Stimulated activated CD8-positive, alpha-beta memory T cell treated with anti-CD3 and anti-CD28 coated beads, Interleukin-7, amount 100 ng/mL, for 1 hour (primary cell): ENCODE measurements around the gene C1QTNF9.
"Not testable (repeated sequence)": the region's sequence is repeated elsewhere in the genome, so short reads cannot be mapped to it uniquely, and the experiment has no call there.

ENCODE experiments used
- DNase-seq, 2 donors: peaks; one replicate each; pipeline ENCODE4 v3.0.0-alpha.2; 2020; ENCODE audit warnings: low read depth in 2 of 2

The C1QTNF9 gene

DNA sequence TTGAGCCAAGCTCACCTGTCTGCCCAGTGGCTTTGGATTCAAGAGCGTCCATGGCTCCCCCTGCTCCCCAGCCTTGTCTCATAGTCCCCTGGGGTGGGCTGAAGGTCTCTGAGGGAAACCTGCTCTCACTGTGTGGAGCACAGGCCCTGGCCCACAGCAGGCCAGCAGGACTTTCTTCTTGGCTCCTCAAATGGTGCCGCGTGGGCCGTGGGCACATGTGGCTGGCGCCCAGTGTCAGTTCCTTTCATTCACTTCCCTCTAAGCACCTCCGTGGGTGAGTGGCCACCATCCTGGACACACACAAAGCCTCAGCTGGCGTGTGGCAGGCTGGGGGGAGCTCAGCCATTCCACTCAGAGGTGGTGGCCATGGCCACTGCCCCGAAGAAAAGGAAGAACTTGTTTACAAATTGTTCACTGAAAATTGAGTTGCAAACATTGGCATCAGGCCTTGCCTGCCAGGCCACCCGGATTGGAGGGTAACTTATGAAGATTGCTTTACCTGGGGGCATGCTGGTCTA lies 53.1 kb downstream of the C1QTNF9 start:
- no peak for DNase-seq

DNA sequence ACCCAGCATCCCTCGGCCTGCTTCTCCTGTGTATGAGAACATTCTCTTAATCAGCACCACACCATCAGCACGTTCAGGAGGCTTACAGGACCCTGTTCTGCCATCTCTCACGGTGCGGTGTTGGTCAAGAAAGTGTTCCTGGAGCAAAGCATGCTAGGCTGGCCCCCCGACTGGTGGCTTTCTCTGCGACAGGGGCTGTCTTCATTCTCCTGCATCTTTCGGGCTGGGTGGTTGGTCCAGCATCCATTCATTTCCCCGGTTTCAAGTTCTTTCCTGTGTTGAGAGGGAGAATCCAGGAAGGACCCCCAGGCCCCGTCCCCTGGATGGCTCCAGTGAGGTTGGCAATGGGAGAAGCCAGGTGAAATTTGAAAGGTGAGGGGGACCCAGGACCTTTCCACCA lies 55.8 kb downstream of the C1QTNF9 start:
- DNase-seq: no peak

DNA sequence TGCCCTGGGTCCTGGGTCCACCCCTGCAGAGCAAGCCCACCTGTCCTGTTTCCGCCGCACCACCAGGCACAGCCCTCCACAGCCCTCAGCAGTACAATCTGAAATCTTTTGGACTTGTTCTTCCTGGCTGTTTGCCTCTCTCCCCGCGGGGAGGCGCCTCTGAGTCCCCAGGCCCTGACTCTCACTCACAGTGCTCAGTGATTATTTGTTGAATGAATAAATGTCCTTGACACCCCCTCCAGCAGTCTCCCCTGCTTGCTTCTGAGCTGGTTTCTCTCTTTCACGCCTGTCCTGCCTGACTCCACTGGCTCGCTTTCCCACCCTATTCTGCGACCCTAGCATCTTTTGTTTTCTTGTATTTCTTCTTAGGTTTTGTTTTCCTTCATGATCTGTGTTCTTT lies 56.9 kb downstream of the C1QTNF9 start:
- DNase-seq: not testable (repeated sequence)

DNA sequence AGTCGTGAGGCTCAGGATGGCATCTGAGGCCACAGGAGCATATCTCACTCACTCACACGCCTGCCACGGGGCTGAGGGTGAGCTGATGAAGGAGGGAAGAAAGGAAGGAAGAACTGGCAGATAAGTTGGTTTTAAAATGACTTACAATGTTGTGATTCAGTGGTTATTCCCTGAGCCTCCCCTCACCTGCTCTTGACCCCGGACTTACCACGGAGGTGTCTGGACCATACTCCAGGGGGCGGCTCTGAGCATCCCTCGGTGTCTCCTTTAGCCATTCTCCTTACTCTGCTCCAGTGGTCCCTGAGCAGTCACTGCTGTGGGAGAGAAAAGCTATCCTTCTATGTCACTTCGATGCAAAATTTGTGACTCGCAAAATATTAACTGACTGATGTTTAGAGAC lies 61.9 kb downstream of the C1QTNF9 start:
- not testable (repeated sequence) for DNase-seq
